ENCODE measurements around the gene SCNM1. TPM values are rescaled to one million over a fixed set of nuclear protein-coding genes. Genes with fewer than 3 reads are reported as not detected.

Gene SCNM1
- polyA plus RNA-seq, 3 donors = 74.9 to 110 (median 103) TPM

GRCh38 chr1:151137789-151138188 is 28.2 kb upstream of the SCNM1 start:
- H3K36me3 Mint-ChIP-seq = no peaks in the 10 kb centered on the region
- H3K36me3 ChIP-seq (replicated peaks in 1 of 2; ENCODE audit: control insufficient read depth in 1 of 2, insufficient read depth in 2 of 2, low read length in 2 of 2) = no peaks in the 10 kb centered on the region
- no peak overlapping the region for H3K4me2 ChIP-seq (replicated peaks; ENCODE audit: extremely low read depth, low read length, poor library complexity, severe bottlenecking)
- no peak overlapping the region for H3K9ac ChIP-seq (ENCODE audit: insufficient read depth, low read length, poor library complexity, severe bottlenecking)
- DNase-seq = no peak
- TF ChIP-seq CTCF (IDR thresholded peaks at IDR 0.05) = no peak
- no peaks in the 10 kb centered on the region for H3K9me3 ChIP-seq (replicated peaks in 1 of 2; ENCODE audit: control insufficient read depth in 1 of 2, insufficient read depth in 1 of 2, low read length in 2 of 2)
- H3K27me3 ChIP-seq (ENCODE audit: control insufficient read depth in 2 of 2, insufficient read depth in 2 of 2, low read length in 2 of 2) = no peaks in the 10 kb centered on the region
- H3K9me3 Mint-ChIP-seq = peaks cover 0 to 6% (median 0%) of the 10 kb centered on the region in 7 donors
- peaks cover 6 to 9% (median 6%) of the 10 kb centered on the region in 3 donors for H3K27me3 Mint-ChIP-seq (ENCODE audit: low read depth in 3 of 3)
- H3K4me3 ChIP-seq (replicated peaks in 1 of 3; ENCODE audit: low read depth in 2 of 3, low read length in 3 of 3) = no peak overlapping the region
- no peak overlapping the region for H2AFZ ChIP-seq (ENCODE audit: insufficient read depth, low read depth, low read length, poor library complexity, severe bottlenecking)
- H3K4me1 Mint-ChIP-seq = no peaks in the 10 kb centered on the region
- no peaks in the 10 kb centered on the region for H3K79me2 ChIP-seq (ENCODE audit: insufficient read depth, low read length)
- H3K27ac Mint-ChIP-seq = no peak overlapping the region
- intact Hi-C loops (cut with micrococcal nuclease) = no loop called here
- 94% methylated on average over 2 of the region's 7 CpGs for WGBS (ENCODE audit: insufficient coverage)
- H3K27ac ChIP-seq (ENCODE audit: low read depth in 1 of 2, low read length in 2 of 2) = no peak overlapping the region
- no peaks in the 10 kb centered on the region for H4K20me1 ChIP-seq (ENCODE audit: insufficient read depth, low read length)
- H3K4me1 ChIP-seq (ENCODE audit: control insufficient read depth in 1 of 2, insufficient read depth in 2 of 2, low read length in 2 of 2) = no peaks in the 10 kb centered on the region
- no peak overlapping the region for H3K4me3 Mint-ChIP-seq

- no peaks in the 10 kb centered on the region for H3K36me3 ChIP-seq (replicated peaks in 1 of 2; ENCODE audit: control insufficient read depth in 1 of 2, insufficient read depth in 2 of 2, low read length in 2 of 2)
- H3K9me3 ChIP-seq (replicated peaks in 1 of 2; ENCODE audit: control insufficient read depth in 1 of 2, insufficient read depth in 1 of 2, low read length in 2 of 2) = no peaks in the 10 kb centered on the region
- H3K27me3 ChIP-seq (ENCODE audit: control insufficient read depth in 2 of 2, insufficient read depth in 2 of 2, low read length in 2 of 2) = peaks cover 2 to 19% of the 10 kb centered on the region in 2 donors
- Mint-ChIP-seq H3K27me3 (ENCODE audit: low read depth in 3 of 3) (peaks cover 21 to 42% (median 29%) of the 10 kb centered on the region in 3 donors), H3K9me3 (peaks cover 0 to 3% (median 0%) of the 10 kb centered on the region in 7 donors), H3K4me1 (peaks cover 23% of the 10 kb centered on the region), H3K36me3 (peaks cover 0 to 4% of the 10 kb centered on the region in 2 donors), H3K27ac (no peak overlapping the region), H3K4me3 (no peak overlapping the region)
- peaks cover 13 to 23% of the 10 kb centered on the region in 2 donors for H3K4me1 ChIP-seq (ENCODE audit: control insufficient read depth in 1 of 2, insufficient read depth in 2 of 2, low read length in 2 of 2)
- no peak for TF ChIP-seq CTCF (IDR thresholded peaks at IDR 0.05)
- no peak overlapping the region for H2AFZ ChIP-seq (ENCODE audit: insufficient read depth, low read depth, low read length, poor library complexity, severe bottlenecking)
- DNase-seq = no peak
- no peak overlapping the region for H3K27ac ChIP-seq (ENCODE audit: low read depth in 1 of 2, low read length in 2 of 2)
- no peak overlapping the region for H3K4me3 ChIP-seq (replicated peaks in 1 of 3; ENCODE audit: low read depth in 2 of 3, low read length in 3 of 3)
- no peak overlapping the region for H3K9ac ChIP-seq (ENCODE audit: insufficient read depth, low read length, poor library complexity, severe bottlenecking)
- intact Hi-C loops (cut with micrococcal nuclease) = no loop called here
- no peak overlapping the region for H3K4me2 ChIP-seq (replicated peaks; ENCODE audit: extremely low read depth, low read length, poor library complexity, severe bottlenecking)
- no peaks in the 10 kb centered on the region for H3K79me2 ChIP-seq (ENCODE audit: insufficient read depth, low read length)
- H4K20me1 ChIP-seq (ENCODE audit: insufficient read depth, low read length) = no peaks in the 10 kb centered on the region
- WGBS (ENCODE audit: insufficient coverage) = 20% methylated on average over 1 of the region's 5 CpGs
Observed at GRCh38 chr1:151142411-151143056, 23.4 kb upstream of the SCNM1 start.
